SU-DHL-6 (cell line): ENCODE measurements around the gene SYNDIG1.

ENCODE experiments used
- H2AFZ ChIP-seq: fragments of 200-600 bp; sonication (generic); 2 replicates; pipeline ENCODE4 v1.6.1; 2014; ENCODE audit warnings: low read depth, mild to moderate bottlenecking, moderate library complexity, mixed read lengths, antibody characterized with exemption, low read length; ENCODE audit not compliant: severe bottlenecking
- H3F3A ChIP-seq: fragments of 200-600 bp; shearing (Covaris generic); 2 replicates; pipeline ENCODE4 v1.6.0; 2016; ENCODE audit warnings: antibody characterized with exemption, mild to moderate bottlenecking; ENCODE audit not compliant: insufficient read depth
- H3K27ac ChIP-seq: fragments of 200-600 bp; sonication (generic); 2 replicates; pipeline ENCODE4 v1.5.1; 2016; ENCODE audit warnings: low read depth, mild to moderate bottlenecking, low read length, moderate library complexity, mixed read lengths
- H3K27me3 ChIP-seq: fragments of 200-600 bp; sonication (generic), shearing (Covaris generic); 2 replicates; pipeline ENCODE4 v1.6.0; 2014; ENCODE audit warnings: mild to moderate bottlenecking, low read length
- H3K36me3 ChIP-seq: fragments of 200-600 bp; sonication (generic); 2 replicates; pipeline ENCODE4 v1.6.1; 2014; ENCODE audit warnings: mild to moderate bottlenecking, low read length, mixed read lengths
- H3K4me2 ChIP-seq: fragments of 300-600, 200-600 bp; shearing (Covaris generic), sonication (generic); 2 replicates; pipeline ENCODE4 v1.6.0; 2014; ENCODE audit warnings: low read length, low read depth, mild to moderate bottlenecking; ENCODE audit not compliant: poor library complexity, severe bottlenecking
- H3K4me3 ChIP-seq: fragments of 200-600 bp; sonication (generic); 2 replicates; pipeline ENCODE4 v1.5.1; 2014; ENCODE audit warnings: antibody characterized with exemption, low read length, mild to moderate bottlenecking, mixed read lengths; ENCODE audit not compliant: insufficient read depth, poor library complexity, severe bottlenecking
- H3K79me2 ChIP-seq: fragments of 200-600 bp; sonication (generic); 2 replicates; pipeline ENCODE4 v1.6.1; 2014; ENCODE audit warnings: mild to moderate bottlenecking, low read length, moderate library complexity; ENCODE audit not compliant: insufficient read depth
- H3K9ac ChIP-seq: fragments of 200-600 bp; sonication (generic); 2 replicates; pipeline ENCODE4 v1.7.0; 2014; ENCODE audit warnings: mild to moderate bottlenecking, low read length
- H3K9me2 ChIP-seq: fragments of 200-600 bp; sonication (generic); replicated peaks from 2 replicates; pipeline ENCODE4 v1.6.1; 2014; ENCODE audit warnings: low read length; ENCODE audit not compliant: insufficient read depth
- H3K9me3 ChIP-seq: fragments of 200-600 bp; sonication (generic); 2 replicates; pipeline ENCODE4 v1.6.1; 2014; ENCODE audit warnings: low read length, mixed read lengths; ENCODE audit not compliant: insufficient read depth
- H4K20me1 ChIP-seq: fragments of 200-600 bp; sonication (generic); 2 replicates; pipeline ENCODE4 v1.6.1; 2014; ENCODE audit warnings: low read depth, mild to moderate bottlenecking, antibody characterized with exemption, low read length, moderate library complexity, mixed read lengths
- CTCF ChIP-seq: fragments of 200-600 bp; sonication (generic); IDR thresholded peaks from one replicate; pipeline ENCODE4 v1.5.1; 2017; ENCODE audit warnings: antibody characterized with exemption, mild to moderate bottlenecking, low read length, moderate library complexity; ENCODE audit not compliant: insufficient read depth, poor library complexity, severe bottlenecking
- EZH2phosphoT487 ChIP-seq: fragments of 200-600 bp; sonication (generic), shearing (Covaris generic); conservative IDR thresholded peaks from 2 replicates; pipeline ENCODE4 v1.6.1; 2018; ENCODE audit warnings: mild to moderate bottlenecking, antibody characterized with exemption, low read length, moderate library complexity, mixed read lengths

SYNDIG1 gene

GRCh38 chr20:24531202-24531601, 61.8 kb downstream of the SYNDIG1 start:
- H4K20me1 ChIP-seq = no peaks in the 10 kb centered on the region
- H3K9me2 ChIP-seq = no peaks in the 10 kb centered on the region
- no peak overlapping the region for H3K27ac ChIP-seq
- no peaks in the 10 kb centered on the region for H3K9me3 ChIP-seq
- H3K4me3 ChIP-seq = no peak overlapping the region
- no peaks in the 10 kb centered on the region for H3K27me3 ChIP-seq
- no peak overlapping the region for H2AFZ ChIP-seq
- H3K36me3 ChIP-seq = no peaks in the 10 kb centered on the region
- no peaks in the 10 kb centered on the region for H3F3A ChIP-seq
- no peaks in the 10 kb centered on the region for H3K79me2 ChIP-seq
- TF ChIP-seq CTCF (no peak), EZH2phosphoT487 (no peak)
- H3K9ac ChIP-seq = no peak overlapping the region
- H3K4me2 ChIP-seq = no peak overlapping the region

GRCh38 chr20:24531631-24532419, 62.4 kb downstream of the SYNDIG1 start:
- no peaks in the 10 kb centered on the region for H3K27me3 ChIP-seq
- no peak overlapping the region for H3K9ac ChIP-seq
- TF ChIP-seq CTCF (no peak), EZH2phosphoT487 (no peak)
- no peaks in the 10 kb centered on the region for H3F3A ChIP-seq
- H3K27ac ChIP-seq = no peak overlapping the region
- H3K79me2 ChIP-seq = no peaks in the 10 kb centered on the region
- no peak overlapping the region for H2AFZ ChIP-seq
- no peaks in the 10 kb centered on the region for H3K9me3 ChIP-seq
- no peaks in the 10 kb centered on the region for H3K9me2 ChIP-seq
- no peak overlapping the region for H3K4me3 ChIP-seq
- no peaks in the 10 kb centered on the region for H4K20me1 ChIP-seq
- H3K4me2 ChIP-seq = no peak overlapping the region
- no peaks in the 10 kb centered on the region for H3K36me3 ChIP-seq

- Histone ChIP-seq H3K9me3 (no peaks in the 10 kb centered on the region), H3K4me2 (no peak overlapping the region), H3K27me3 (no peaks in the 10 kb centered on the region), H3K4me3 (no peak overlapping the region), H3K9ac (no peak overlapping the region), H4K20me1 (no peaks in the 10 kb centered on the region), H3K27ac (no peak overlapping the region), H3K36me3 (no peaks in the 10 kb centered on the region), H2AFZ (no peak overlapping the region), H3K79me2 (no peaks in the 10 kb centered on the region), H3K9me2 (no peaks in the 10 kb centered on the region), H3F3A (no peaks in the 10 kb centered on the region)
- no peak for TF ChIP-seq EZH2phosphoT487
- TF ChIP-seq CTCF = no peak
Measured at GRCh38 chr20:24533449-24533848, 64.0 kb downstream of the SYNDIG1 start.
